Measurements from ENCODE around the gene ZDHHC11. TPM values are rescaled to one million over a fixed set of nuclear protein-coding genes. Genes with fewer than 3 reads are reported as not detected.
"Not testable (repeated sequence)": the region's sequence is repeated elsewhere in the genome, so short reads cannot be mapped to it uniquely, and the experiment has no call there.

The ZDHHC11 gene
- total RNA-seq, 1 experiment from 2014 or later, result 4.3 TPM

GRCh38 chr5:811384-811783, 39.4 kb downstream of the ZDHHC11 start:
- DNase-seq (ENCODE audit: low spot score), result not testable (repeated sequence)

- DNase-seq (ENCODE audit: low spot score), result not testable (repeated sequence)
These were observed 42.9 kb downstream of the ZDHHC11 start for GRCh38 chr5:807719-808514.

- no peak for DNase-seq (ENCODE audit: low spot score)
These were observed 49.3 kb downstream of the ZDHHC11 start for GRCh38 chr5:801472-801871.

DNA sequence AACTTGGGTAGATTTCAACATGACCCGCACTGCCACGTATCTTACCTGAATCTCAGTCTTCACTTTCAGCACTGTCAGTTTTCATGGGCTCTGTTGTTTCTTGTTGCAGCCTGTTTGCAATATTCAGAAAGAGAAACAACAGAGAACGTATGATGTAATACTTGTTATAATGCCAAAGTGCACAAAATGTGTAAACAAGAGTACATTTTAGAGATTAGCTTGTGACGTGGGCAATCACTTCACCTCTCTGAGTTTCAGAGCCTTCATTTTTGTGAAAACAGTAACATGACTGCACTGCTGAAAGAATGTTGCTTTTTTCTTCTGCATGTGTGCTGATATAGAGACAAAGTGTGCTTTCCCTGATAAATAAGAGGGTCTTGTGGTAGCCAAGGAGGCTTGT, 49.7 kb downstream of the ZDHHC11 start:
- not testable (repeated sequence) for DNase-seq (ENCODE audit: low spot score)

GRCh38 chr5:798505-799138, 52.2 kb downstream of the ZDHHC11 start:
- DNase-seq (ENCODE audit: low spot score), result not testable (repeated sequence)

GRCh38 chr5:797986-798385, 52.8 kb downstream of the ZDHHC11 start:
- DNase-seq (ENCODE audit: low spot score), result not testable (repeated sequence)

GRCh38 chr5:795873-796272, 54.9 kb downstream of the ZDHHC11 start:
- not testable (repeated sequence) for DNase-seq (ENCODE audit: low spot score)

GRCh38 chr5:794948-795347, 55.8 kb downstream of the ZDHHC11 start:
- not testable (repeated sequence) for DNase-seq (ENCODE audit: low spot score)

DNA sequence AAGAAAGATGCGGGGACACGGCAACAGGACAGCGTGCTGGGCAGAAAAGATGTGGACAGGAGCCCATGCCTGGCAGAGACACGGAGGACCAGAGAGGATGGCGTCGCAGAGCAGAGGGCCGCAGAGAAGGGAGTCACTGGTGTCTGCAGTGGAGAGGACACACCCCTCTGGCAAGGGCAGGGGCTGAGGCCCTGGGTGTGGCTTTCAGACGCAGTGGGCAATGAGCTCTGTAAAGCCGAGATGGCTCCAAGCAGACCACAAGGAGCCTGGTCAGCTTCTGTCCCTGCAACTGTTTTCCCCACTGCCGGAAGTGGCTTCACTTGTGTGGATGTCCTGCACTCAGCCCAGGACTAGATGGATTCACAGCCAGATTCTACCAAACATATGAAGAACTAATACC, 62.1 kb downstream of the ZDHHC11 start:
- not testable (repeated sequence) for DNase-seq (ENCODE audit: low spot score)

GRCh38 chr5:787857-788233, 62.9 kb downstream of the ZDHHC11 start:
- DNase-seq (ENCODE audit: low spot score), result not testable (repeated sequence)

DNA sequence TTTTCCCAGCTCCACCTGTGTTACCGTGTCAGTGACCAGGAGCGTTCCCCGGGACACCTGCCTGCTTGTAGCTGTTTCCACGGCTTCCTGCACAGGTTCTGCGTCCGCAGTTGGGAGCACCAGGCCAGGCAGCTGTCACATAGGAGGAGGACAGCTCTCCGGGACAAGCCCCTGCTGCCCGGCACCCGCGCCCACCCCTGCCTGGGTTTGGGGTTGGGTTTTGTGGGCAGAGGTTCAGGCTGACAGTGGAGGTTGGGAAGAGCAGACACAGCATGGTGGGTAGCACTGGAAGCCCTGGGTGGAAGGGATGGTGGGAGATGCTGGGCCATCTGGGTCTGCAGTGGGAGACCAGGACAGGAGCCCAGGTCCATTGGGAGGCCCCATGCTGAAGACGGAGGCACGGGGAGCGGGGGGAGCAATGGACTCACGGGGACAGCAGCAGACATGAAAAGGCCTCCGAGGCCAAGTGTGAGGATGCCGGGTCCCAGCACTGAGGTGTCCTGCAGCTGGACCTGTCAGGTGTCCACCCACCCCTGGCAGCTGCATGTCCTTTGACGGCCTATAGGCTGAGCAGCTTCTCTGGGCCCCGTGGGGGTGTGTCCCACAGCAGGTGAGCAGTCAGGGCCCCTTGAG, 63.4 kb downstream of the ZDHHC11 start:
- DNase-seq (ENCODE audit: low spot score), result not testable (repeated sequence)

DNA sequence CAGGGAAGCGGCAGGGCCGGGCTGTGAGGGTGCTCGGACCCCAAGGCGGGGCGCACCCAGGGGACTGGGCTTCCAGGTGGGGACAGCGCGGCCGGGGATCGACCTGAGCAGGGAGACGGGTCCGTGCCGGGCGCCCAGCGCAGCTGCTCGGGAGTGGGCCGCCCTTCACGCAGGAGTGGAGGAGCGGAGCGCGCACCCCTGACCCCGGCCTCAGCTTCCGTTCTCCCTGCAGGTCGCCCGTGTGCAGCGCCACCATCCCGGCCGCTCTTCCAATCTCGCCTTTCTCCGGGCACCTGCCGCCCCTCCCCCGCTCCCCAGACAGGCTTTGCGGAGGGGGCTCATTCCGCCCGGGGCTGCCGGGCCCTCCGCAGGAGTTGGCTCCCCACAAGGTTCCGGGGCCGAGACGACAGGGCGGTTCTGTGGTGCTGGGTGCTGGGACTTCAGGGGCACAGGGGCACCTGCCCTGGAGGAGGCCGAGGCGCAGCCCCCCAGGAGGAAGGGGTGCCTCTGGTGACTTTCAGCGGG, 65.5 kb downstream of the ZDHHC11 start:
- not testable (repeated sequence) for DNase-seq (ENCODE audit: low spot score)

DNA sequence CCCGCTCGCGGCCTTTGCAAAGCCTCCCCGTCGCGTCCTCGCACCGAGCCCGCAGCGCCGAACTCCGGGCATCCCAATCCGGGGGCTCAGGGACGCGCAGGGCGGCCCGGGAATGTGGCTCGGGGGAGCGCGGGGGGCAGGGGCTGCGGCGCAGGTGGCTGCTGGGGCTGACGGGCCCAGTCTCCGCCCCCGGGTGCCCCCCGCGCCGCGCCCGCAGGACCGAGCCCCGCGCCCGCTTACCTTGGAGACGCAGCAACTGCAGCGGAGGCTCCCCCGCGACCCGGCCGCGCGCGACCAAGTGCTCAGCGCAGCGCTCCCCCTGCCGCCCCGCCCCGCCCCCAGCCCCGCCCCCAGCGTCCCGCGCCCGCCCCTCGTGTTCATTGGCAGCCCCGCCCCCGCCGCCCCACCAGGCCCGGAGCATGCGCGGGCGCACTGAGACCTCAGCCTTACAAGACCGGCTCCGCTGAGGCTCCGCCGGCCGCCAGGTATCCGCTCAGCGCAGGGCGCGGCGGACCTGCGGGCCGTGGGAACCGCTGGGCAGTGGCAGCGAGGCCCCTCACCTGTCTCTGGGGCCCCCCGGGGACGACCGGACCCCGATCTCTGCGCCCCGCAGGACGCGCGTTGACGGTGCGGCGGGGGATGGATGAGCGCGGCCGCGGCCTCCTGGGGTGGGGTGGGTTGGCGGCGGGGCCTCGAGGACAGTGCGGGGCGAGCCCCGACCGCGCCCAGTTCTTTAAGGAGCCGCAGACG, 66.2 kb downstream of the ZDHHC11 start, which contains the start of gene ZDHHC11B:
Gene ZDHHC11B (minus strand): TSS at position 302 of the 750 bp plus-strand sequence. CDS start 17,810 bp downstream, outside the sequence.
- peak; percentile 35 for DNase-seq (ENCODE audit: low spot score)

DNA sequence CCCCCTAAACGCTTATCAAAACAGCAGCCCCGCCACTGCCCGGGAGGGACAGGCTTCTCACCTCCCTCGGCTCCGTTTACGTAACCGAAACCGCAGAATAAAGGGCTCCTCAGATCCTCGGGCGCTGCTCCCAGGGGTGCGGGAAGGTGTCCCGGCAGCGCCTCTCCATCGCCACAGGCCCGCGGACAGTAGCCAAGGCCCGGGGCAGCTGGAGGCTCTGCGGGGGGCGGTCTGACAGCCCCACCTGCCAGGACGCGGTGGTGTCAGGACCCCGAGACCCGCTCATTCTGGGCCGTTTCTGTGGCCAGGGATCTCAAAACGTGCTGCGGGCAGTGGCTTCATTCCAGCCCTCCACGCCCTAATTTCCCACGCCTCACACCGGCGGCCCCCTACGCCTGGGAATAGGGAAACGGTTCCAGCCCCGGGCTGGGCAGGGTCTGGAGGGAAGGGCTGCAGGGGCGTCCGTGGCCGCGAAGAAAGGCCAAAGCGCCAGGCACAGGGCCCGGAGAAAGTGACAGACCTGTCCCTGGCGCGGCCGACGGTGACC, 66.8 kb downstream of the ZDHHC11 start:
- DNase-seq (ENCODE audit: low spot score), result not testable (repeated sequence)

- DNase-seq (ENCODE audit: low spot score), result not testable (repeated sequence)
These were observed 67.6 kb downstream of the ZDHHC11 start for GRCh38 chr5:783049-783802.

GRCh38 chr5:782356-782755, 68.4 kb downstream of the ZDHHC11 start:
- DNase-seq (ENCODE audit: low spot score), result not testable (repeated sequence)

DNA sequence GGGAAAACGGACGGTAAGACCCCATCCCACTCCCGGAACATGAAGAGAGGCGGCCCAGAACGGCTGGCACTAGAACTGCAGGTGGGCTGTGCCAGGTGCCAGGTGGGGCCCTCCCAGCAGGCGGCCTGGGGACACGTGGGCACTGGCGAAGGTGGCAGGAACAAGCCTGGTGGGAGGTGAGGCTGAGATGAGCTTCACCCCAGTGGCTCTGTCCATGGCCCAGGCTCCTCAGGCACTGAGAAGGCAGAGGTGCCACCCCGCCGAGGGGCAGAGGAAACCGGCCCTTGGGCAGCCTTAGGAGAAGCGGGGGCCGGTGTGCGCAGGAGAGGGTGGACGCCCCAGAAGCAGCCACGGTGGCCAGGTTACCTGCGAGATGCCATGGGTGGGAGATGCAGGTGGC, 70.2 kb downstream of the ZDHHC11 start:
- DNase-seq (ENCODE audit: low spot score), result not testable (repeated sequence)

GRCh38 chr5:778967-779366, 71.8 kb downstream of the ZDHHC11 start:
- not testable (repeated sequence) for DNase-seq (ENCODE audit: low spot score)

- DNase-seq (ENCODE audit: low spot score), result not testable (repeated sequence)
These were observed 72.4 kb downstream of the ZDHHC11 start for GRCh38 chr5:778421-778820.

DNA sequence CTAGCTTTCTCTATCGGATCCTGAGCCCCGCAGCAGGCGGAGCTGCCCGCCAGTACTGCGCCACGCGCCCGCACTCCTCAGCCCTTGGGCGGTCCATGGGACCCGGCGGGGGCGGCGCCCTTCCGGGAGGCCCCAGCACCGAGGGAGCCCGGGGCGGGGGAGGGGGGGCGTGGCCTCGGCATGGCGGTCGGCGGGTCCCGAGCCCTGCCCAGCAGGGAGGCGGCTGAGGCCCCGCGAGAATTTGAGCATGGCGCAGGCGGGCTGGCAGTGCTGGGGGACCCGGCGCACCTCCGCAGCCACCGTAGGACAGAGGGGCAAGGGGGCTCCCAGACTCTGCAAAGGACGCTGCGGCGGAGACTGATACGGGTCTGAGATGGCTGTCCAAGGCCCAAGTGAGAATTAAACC, 73.0 kb downstream of the ZDHHC11 start:
- no peak for DNase-seq (ENCODE audit: low spot score)

Data from A172 (cell line).